ENCODE measurements around the gene AMD1.

DNA sequence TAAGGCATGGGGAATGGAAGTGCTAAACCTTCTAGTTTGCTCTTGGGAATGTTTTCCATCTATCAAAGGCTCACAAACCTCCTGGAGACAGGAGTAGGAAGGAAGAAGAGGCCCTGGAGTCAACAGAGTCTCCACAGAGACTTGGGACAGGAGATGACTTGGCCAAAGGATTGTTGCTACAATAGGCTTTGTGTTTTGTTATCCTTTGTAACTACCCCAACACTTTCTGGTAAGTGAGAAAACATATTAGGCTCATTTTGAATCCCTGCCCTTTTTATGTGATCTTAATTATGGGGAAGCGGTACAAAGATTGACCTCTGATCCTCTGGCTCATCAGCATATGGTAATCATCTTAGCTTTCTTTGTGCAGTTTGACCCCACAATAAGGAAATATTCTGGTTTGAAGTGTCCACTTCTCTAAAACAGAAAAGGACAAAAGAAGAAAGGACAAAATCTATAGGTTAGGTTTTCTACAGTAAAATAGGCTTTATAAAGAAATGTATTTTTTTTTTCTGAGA lies 59.9 kb downstream of the AMD1 start:
- TF ChIP-seq, protein P1, sequence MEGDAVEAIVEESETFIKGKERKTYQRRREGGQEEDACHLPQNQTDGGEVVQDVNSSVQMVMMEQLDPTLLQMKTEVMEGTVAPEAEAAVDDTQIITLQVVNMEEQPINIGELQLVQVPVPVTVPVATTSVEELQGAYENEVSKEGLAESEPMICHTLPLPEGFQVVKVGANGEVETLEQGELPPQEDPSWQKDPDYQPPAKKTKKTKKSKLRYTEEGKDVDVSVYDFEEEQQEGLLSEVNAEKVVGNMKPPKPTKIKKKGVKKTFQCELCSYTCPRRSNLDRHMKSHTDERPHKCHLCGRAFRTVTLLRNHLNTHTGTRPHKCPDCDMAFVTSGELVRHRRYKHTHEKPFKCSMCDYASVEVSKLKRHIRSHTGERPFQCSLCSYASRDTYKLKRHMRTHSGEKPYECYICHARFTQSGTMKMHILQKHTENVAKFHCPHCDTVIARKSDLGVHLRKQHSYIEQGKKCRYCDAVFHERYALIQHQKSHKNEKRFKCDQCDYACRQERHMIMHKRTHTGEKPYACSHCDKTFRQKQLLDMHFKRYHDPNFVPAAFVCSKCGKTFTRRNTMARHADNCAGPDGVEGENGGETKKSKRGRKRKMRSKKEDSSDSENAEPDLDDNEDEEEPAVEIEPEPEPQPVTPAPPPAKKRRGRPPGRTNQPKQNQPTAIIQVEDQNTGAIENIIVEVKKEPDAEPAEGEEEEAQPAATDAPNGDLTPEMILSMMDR (IDR thresholded peaks at IDR 0.05; ENCODE audit: insufficient read depth, low read length), result no peak
- no peak for TF ChIP-seq POLR2AphosphoS5 (IDR thresholded peaks at IDR 0.05; ENCODE audit: low read depth)
- no peak for TF ChIP-seq SPI1 (IDR thresholded peaks at IDR 0.05; ENCODE audit: borderline replicate concordance, low read depth)
- TF ChIP-seq, protein P2, sequence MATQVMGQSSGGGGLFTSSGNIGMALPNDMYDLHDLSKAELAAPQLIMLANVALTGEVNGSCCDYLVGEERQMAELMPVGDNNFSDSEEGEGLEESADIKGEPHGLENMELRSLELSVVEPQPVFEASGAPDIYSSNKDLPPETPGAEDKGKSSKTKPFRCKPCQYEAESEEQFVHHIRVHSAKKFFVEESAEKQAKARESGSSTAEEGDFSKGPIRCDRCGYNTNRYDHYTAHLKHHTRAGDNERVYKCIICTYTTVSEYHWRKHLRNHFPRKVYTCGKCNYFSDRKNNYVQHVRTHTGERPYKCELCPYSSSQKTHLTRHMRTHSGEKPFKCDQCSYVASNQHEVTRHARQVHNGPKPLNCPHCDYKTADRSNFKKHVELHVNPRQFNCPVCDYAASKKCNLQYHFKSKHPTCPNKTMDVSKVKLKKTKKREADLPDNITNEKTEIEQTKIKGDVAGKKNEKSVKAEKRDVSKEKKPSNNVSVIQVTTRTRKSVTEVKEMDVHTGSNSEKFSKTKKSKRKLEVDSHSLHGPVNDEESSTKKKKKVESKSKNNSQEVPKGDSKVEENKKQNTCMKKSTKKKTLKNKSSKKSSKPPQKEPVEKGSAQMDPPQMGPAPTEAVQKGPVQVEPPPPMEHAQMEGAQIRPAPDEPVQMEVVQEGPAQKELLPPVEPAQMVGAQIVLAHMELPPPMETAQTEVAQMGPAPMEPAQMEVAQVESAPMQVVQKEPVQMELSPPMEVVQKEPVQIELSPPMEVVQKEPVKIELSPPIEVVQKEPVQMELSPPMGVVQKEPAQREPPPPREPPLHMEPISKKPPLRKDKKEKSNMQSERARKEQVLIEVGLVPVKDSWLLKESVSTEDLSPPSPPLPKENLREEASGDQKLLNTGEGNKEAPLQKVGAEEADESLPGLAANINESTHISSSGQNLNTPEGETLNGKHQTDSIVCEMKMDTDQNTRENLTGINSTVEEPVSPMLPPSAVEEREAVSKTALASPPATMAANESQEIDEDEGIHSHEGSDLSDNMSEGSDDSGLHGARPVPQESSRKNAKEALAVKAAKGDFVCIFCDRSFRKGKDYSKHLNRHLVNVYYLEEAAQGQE (IDR thresholded peaks at IDR 0.05; ENCODE audit: insufficient replicate concordance, low read depth), result no peak
- no peak for TF ChIP-seq GABPA (IDR thresholded peaks at IDR 0.05; ENCODE audit: low read depth)
